Heart left ventricle (tissue), 13 donors: Measurements from ENCODE around the gene C12orf60.

Source experiments
- CTCF ChIP-seq, 12 donors: fragments of 200-600 bp; sonication (generic) in 4 of 12; IDR thresholded peaks; one replicate each; pipeline versions ENCODE4 v1.5.0 to v1.8.0; 2018 to 2022; ENCODE audit warnings: antibody characterized with exemption in 12 of 12, mild to moderate bottlenecking in 5 of 12
- POLR2A ChIP-seq, 2 donors: fragments of 450-650 bp; IDR thresholded peaks; one replicate each; pipeline ENCODE4 v1.6.1; 2017; ENCODE audit warnings: antibody characterized with exemption in 2 of 2, mild to moderate bottlenecking in 2 of 2, moderate library complexity in 2 of 2
- donor health status: ischemic (EF 13 %, LVEDD 7.1; RV severe dilation, severe dysfunction).
- donor health status: DM: no; HTN: yes; CAD: no.
- donor health status: DM: no; HTN: no; CAD: no.
- donor health status: ischemic (EF 25% LVEDD 6.9; RV normal size, moderate dysfunction).
- donor health status: ischemic (EF 25% LVEDD 5.7; RV mildly dilated, moderate dysfunction).
- donor health status: ischemic (EF 35%, LVEDD 5.7; RV mildly dilated, moderate dysfunction).
- donor health status: nonischemic (EF 11% LVEDD 7.7; RV severe dilation, severe dysfunction).
- donor health status: DM: yes; HTN: yes; CAD: no.
- donor health status: PGD.
- donor health status: ischemic (EF 29% LVEDD 5.4; RV normal size, mild dysfunction).
- donor health status: nonischemic (EF 23%, LVEDD 6.1; RV moderate dilation, normal function).

DNA sequence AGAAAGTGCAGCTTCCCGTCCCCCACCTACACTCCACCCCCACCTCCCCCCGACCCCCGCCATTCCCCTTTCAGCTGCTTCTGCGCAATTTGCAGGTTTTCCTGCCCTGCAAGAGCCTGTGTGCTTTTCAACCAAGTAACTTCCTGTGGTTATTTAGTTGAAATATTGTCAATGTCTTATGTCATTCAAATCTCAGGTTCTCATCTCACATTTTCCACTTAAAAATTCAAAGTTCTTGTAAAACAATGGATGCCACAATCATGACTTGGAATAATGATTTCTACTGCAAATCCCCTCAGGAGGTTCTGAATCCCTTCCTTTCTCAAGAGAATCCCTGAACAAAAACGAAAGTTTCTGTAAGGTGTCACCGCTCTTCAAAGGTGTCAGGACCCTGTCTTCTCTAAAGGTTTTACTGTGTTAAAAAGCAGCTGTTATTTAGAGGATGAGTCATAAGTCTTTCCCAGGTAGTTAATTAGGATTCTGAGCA, 31.8 kb upstream of the C12orf60 start:
- TF ChIP-seq POLR2A (IDR thresholded peaks at IDR 0.05): no peak
- TF ChIP-seq CTCF (IDR thresholded peaks at IDR 0.05): no peak
